Activated T-cell treated with anti-CD3 and anti-CD28 coated beads for 4 hours (primary cell): ENCODE measurements around the gene P3H4.
"Not testable (repeated sequence)": the region's sequence is repeated elsewhere in the genome, so short reads cannot be mapped to it uniquely, and the experiment has no call there.

ENCODE experiments used
- DNase-seq: peaks from one replicate; pipeline ENCODE4 v3.0.0-alpha.2; 2020

The P3H4 gene

DNA sequence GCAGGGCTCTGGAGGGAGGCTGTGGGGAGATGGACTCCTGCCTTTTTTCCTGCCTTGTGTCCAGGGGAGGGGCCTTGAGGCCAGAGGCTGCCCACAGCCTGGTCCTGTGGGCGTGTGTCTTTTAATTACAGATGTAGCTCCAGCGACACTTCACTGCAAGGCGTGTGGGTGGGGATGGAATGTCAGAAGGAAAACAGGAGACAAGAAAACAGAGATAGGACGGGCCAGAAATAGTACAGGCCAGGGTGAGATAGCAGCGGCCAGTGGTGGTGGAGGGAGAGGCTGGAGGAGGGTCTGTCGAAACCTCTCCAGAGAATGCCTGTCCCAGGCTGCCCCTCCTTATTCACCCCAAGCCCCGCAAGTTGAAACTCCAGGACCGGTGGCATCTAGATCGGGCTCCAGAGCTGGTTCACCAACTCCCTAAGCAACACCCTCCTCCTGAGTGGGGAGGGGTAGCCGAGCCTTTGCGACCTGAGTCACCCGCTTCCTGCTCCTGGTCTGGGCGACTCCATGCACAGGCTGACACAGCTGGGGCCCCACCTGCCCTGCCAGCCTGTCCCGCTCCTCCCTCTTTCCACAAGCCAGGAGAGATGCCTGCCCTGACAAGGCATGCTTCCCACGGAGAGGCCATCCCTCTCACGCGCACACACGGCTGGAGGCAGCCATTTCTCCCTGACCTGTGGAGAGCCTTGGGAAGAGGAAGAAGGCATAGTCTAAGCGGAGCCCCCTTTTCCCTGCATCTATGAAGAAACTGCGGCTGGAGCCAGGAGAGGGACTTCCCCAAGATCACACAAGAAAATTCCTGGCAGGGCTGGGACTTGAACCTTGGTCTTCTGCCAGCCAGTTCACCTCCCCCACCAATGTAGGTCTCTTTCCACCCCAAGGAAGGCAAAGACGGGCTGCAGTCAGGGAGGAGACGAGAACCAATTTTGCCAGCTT lies 18.6 kb downstream of the P3H4 start:
- no peak for DNase-seq

DNA sequence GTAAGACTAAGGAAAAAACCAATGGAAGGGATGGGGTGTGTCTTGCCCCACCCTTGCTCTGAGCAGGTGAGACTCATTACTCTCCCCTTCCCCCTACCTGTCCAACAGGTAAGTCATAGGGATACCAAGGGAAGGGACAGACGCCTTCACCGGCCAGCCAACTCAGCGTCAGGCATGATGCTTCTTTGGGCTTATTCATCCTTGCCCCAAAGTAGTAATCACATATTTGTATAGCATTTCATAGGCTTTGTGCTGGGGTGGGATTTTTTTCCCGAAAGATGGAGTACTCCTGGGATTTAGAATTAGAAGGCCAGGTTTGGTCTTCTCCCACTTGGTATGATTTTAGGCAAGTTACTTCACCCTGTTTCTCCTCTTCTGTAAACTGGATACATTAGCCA lies 24.7 kb downstream of the P3H4 start:
- no peak for DNase-seq

GRCh38 chr17:41786227-41787020 lies 25.3 kb downstream of the P3H4 start, which contains the start of gene JUP:
Gene JUP, minus strand, starts transcription at chr17:41786711. Its CDS starts 14,857 bp downstream, at chr17:41771854.
- peak; percentile 80 for DNase-seq

DNA sequence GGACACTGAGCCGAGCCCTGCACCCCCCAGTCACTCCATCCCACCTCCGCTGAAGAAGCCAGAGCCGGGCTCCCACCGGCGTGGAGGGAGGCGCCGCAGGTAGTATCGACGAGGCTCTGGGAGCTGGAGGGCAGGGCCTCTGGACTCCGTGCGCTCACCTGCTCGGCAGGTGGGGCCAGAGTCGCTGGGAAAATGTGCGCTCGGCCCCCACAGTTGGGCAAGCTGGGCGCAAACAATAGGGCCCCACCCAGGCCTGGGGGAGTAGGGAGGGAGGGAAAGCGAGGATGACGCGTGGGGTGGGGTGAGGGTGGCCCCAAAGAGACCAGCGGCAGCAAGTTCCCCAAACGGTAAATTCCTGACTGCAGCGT lies 25.9 kb downstream of the P3H4 start:
- DNase-seq = no peak

DNA sequence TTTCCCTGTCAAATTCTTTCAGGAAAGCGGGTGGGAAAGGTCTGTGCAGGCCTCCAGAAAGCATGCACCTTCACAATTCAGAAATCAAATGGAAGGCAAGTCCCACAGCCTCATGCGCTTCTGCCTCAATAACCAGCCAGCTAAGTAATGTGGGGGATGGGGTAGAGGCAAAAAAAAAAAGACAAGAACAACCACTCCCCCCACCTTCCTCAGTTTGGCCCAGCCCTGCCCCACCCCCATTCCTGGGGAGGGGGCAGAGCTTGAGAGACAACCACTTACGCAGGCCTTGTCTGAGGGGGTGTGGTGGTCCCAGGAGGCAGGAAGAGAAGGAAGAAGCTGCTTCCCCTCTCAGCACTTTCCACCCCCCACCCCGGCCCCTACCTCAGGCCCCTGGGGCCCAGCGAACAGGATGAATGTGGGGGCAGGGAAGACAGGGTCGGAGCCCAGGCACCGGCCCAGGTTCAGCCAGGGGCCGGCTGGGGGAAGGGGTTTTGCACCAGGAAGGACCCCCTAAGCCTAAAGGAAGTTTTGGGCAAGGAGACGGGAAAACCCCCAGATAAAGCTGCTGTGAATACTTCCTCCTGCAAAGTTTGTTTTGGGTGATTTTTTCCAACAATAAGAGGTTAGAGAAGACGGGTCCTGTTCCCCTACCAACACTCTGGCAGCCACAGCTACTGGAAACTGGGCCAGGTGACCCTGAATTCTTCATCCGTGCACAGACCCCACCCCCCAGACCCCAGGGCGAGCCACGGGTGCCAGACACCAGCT lies 26.5 kb downstream of the P3H4 start:
- no peak for DNase-seq

- no peak for DNase-seq
Observed at GRCh38 chr17:41784207-41784744, 27.5 kb downstream of the P3H4 start.

DNA sequence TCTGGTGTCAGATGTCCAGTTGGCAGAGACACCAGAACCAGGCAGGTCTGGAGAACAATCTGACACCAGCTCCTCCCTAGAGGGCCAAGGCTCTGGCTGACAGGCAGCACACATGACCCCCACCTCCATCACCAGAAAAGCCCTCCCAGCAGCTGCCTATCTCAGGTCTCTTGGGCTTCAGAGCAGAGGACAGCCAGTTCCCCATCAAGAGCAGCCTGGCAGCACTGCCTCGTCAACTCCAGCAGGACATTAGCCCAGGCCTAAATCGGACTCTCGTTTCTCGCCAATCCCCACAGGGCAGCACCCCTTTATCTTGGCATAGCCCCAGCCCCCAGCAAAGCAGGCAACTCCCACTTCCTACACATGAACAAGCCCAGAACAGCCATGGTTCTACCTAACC lies 29.6 kb downstream of the P3H4 start:
- DNase-seq = no peak

DNA sequence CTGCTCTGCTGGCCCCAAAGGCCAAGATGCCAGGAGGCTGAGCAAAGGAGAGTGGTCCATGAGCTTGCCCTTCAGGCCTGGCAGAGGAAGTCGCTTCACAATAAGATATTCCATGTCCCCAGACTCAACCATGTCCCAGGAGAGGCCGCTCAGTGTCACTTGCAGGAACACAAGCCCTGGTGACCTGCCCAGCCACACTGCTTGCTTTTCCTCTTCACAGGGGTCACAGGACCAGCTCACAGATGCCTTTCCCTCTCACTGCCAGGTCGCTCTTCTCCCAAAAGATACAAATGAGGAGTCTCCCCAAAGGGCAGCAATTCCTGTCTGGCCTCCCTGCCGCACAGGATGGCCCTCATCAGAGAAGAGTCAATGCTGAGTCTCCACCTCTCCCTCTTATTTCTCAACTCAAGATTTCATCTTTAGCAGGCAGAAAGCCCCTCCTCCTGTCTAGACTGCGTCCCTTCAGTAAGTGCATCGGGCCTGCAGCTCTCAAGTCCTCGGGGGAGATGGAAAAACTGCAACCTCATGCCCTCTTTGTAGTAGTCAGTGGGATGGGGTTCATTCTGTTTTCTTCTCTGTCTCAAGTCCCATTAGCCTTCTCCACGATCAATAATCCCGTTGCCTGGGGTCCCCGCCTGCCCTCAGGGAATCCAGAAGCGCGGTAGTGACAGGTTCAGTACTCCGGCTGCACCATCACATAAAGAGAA lies 30.2 kb downstream of the P3H4 start:
- DNase-seq = no peak

DNA sequence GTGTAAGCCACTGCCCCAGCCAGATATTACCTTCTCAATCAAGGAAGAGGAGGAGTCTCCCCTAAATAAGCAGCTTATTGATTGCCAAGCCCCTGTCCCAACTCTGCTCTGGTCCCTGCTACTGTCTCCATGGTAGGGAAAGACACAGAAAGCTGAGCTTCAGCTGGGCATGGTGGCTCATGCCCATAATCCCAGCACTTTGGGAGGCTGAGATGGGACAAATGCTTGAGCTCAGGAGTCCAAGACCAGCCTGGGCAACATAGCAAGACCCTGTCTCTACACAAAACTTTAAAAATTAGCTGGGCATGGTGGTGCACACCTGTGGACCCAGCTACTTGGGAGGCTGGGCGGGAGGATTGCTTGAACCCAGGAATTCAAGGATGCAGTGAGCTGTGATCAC lies 31.8 kb downstream of the P3H4 start:
- DNase-seq = no peak

DNA sequence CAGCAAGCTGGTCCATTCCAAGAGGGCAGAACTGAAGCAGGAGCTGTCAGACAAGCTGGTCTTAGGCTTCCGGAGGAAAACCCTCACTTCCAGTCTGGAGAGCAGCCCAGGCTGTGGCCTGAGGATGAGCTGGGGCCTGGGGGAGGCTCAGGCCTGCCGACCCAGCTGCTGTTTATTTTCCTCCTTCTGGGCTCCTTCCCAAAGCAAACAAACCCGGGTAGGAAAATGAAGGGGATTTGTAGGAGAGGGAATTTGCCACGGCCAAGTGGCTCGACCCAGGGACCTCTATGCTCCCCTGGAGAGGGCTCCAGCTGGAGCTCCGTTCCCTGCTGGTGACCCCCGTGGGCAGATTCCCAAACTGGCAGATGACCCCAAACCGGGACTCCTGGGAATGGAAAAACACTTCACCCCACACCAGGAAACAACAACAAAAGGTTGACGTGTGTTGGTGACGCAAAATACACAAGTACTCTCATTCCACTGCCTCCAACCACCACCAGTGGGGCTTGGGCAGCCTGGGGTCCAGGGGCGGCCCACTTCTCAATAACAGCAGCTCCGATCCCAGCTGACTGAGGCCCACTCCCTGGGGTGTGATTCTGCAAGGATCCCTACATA lies 34.1 kb downstream of the P3H4 start:
- DNase-seq = no peak

DNA sequence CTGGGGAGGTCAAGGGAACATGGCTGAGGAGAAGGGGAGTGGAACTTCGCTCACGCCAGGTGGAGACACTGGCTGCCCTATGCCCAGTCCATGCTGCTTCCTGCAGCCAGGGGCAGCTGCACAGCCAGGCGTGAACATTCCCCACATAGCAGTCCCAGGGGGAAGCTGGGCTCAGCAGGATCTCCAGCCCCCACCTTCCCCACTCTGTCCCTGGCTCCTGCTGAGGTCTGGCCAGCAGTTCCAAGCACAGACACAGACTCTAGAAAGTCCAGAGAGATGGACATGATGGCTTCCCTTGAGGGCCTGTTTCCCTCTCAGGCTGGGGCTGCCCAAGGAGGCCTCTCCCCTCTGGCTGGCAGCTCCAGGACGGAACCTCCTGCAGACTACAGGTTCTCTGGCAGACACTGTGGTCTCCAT lies 34.6 kb downstream of the P3H4 start:
- no peak for DNase-seq

DNA sequence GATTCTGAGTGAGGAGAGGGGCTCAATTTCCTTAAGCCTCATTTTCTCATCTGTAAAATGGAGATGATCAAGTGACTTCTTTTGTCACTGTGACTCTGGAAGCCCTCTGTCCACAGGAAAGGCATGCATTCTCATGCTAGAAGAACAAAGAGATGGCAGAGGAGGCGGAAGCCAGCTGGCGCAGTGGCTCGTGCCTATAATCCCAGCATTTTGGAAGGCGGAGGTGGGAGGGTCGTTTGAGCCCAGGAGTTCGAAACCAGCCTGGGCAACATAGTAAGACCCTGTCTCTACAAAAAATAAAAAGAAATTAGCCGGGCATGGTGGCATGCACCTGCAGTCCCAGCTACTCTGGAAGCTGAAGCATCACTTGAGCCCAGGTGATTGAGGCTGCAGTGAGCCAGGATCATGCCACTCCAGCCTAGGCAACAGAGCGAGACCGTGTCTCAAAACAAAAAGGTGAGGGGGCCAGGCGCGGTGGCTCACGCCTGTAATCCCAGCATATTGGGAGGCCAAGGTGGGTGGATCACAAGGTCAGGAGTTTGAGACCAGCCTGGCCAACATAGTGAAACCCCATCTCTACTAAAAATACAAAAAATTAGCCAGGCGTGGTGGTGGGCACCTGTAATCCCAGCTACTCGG lies 35.4 kb downstream of the P3H4 start:
- DNase-seq = not testable (repeated sequence)

DNA sequence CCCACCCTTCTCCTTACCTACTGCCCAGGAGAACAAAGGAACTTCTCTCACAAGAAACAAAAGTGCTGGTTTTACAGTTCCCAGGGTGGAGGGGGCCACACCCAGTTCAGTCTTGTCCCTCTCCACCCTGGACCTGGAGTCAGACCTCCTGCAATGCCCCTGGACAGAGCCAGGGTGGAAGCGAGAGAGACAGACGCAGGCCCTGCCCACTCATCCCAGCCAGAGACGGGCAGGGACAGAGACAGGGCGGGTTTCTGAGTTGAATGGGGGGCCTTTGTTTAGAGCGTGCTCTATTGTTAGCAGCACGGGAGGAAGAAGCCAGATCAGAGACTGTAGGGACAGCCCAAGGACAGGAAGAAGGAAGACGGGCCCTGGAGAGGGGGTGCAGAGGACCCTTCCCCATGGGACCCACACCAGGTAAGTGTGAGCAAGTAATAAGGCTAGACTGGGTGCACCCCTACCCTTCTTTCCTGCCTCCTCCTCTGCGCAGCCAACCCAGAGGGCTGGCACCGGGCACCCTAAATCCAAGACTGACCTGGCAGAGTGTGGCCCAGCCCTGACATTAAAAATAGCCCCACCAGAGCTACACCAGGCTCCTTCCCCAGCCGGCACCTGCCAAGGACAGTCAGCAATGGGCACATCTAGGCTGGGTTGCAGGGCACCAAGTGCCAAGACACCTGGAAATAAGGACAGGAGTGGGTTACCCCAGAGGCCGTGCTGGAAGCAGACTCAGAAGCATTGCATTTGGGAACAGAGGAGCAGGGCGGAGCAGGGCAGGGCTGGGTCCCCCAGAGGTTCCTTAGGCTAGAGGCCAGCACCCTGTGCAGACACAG lies 36.1 kb downstream of the P3H4 start:
- DNase-seq = no peak

- DNase-seq = no peak
Observed at GRCh38 chr17:41773731-41774193, 38.0 kb downstream of the P3H4 start.

- DNase-seq = no peak
Observed at GRCh38 chr17:41773190-41773588, 38.6 kb downstream of the P3H4 start.

GRCh38 chr17:41772586-41773189 lies 39.1 kb downstream of the P3H4 start:
- no peak for DNase-seq

GRCh38 chr17:41772218-41772585 lies 39.5 kb downstream of the P3H4 start:
- DNase-seq = no peak

- no peak for DNase-seq
Observed at GRCh38 chr17:41771389-41772206, 40.2 kb downstream of the P3H4 start.

DNA sequence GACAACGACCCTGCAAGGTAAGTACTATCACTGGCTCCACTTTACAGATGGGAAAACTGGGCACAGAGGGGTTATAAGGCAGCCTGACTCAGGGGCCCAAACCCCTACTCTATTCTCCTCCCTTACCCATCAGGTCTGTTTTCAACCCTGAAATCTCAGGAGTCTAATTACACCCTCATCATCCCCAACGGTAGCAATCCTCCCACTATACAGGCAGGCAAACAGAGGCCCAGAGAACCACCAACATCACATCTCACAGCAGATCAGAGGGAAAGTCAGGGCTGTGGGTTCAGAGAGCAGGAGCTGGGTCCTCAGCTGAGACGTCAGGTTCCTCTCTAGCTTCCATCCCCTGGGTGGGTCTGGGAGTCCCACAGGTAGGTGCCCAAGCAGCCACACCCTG lies 41.8 kb downstream of the P3H4 start:
- no peak for DNase-seq
